ENCODE measurements around the gene TP73. TPM values are rescaled to one million over a fixed set of nuclear protein-coding genes. Genes with fewer than 3 reads are reported as not detected.
A peak's percentile ranks its signal among the peaks of the same experiment; 100 is the strongest.

TP73 gene
- total and polyA plus RNA-seq, 2 donors from 2014 or later = 0.54 TPM; not detected in 1

- Histone ChIP-seq H3K9me3 (ENCODE audit: control insufficient read depth in 2 of 3, insufficient read depth in 1 of 3, low read length in 3 of 3) (no peaks in the 10 kb centered on the region), H3K4me1 (ENCODE audit: control insufficient read depth in 2 of 3, insufficient read depth in 2 of 3, low read depth in 1 of 3, low read length in 3 of 3) (peaks cover 0 to 26% (median 16%) of the 10 kb centered on the region in 3 donors), H3K4me3 (ENCODE audit: low read length in 3 of 3) (peak within 1 kb of the TSS; percentile 68 to 87 (median 71)), H3K27me3 (ENCODE audit: control insufficient read depth, insufficient read depth, low read length) (no peaks in the 10 kb centered on the region), H3K27ac (ENCODE audit: low read depth in 2 of 2, low read length in 2 of 2) (peak within 1 kb of the TSS; percentile 8 to 43), H3K36me3 (ENCODE audit: control insufficient read depth in 2 of 3, insufficient read depth in 3 of 3, low read length in 3 of 3) (peaks cover 3 to 22% (median 4%) of the 10 kb centered on the region in 3 donors), H3K9ac (ENCODE audit: low read length in 3 of 3) (peak within 1 kb of the TSS; percentile 55 to 62 (median 57))
- TF ChIP-seq CTCF (IDR thresholded peaks at IDR 0.05; ENCODE audit: borderline replicate concordance, extremely low read depth, insufficient read depth) = no peak
- DNase-seq (peak; percentile 98 to 99 (median 99)), FAIRE-seq (no peak)
- intact Hi-C loops (cut with DNase I) = no loop called here
Measured at GRCh38 chr1:3624200-3625136, 27.8 kb upstream of the TP73 start, which contains the start of gene TPRG1L. Gene TPRG1L (plus strand): TSS chr1:3625015. CDS start chr1:3625073, 58 bp downstream.

GRCh38 chr1:3625151-3625907 lies 27.0 kb upstream of the TP73 start:
- H3K27me3 ChIP-seq (ENCODE audit: control insufficient read depth, insufficient read depth, low read length) = no peaks in the 10 kb centered on the region
- peaks cover 0 to 26% (median 16%) of the 10 kb centered on the region in 3 donors for H3K4me1 ChIP-seq (ENCODE audit: control insufficient read depth in 2 of 3, insufficient read depth in 2 of 3, low read depth in 1 of 3, low read length in 3 of 3)
- H3K9me3 ChIP-seq (ENCODE audit: control insufficient read depth in 2 of 3, insufficient read depth in 1 of 3, low read length in 3 of 3) = no peaks in the 10 kb centered on the region
- peaks cover 4 to 25% (median 7%) of the 10 kb centered on the region in 3 donors for H3K36me3 ChIP-seq (ENCODE audit: control insufficient read depth in 2 of 3, insufficient read depth in 3 of 3, low read length in 3 of 3)
- DNase-seq (peak; percentile 53 to 82 (median 67)), FAIRE-seq (no peak)
- peak overlapping the region in 2 of 3 donors; percentile 20 to 55 for H3K9ac ChIP-seq (ENCODE audit: low read length in 3 of 3)
- intact Hi-C loops (cut with DNase I) = no loop called here
- peak overlapping the region in 1 of 2 donors; percentile 11 for H3K27ac ChIP-seq (ENCODE audit: low read depth in 2 of 2, low read length in 2 of 2)
- peak overlapping the region; percentile 36 to 72 (median 47) for H3K4me3 ChIP-seq (ENCODE audit: low read length in 3 of 3)
- TF ChIP-seq CTCF (IDR thresholded peaks at IDR 0.05; ENCODE audit: borderline replicate concordance, extremely low read depth, insufficient read depth) = no peak

- Histone ChIP-seq H3K9ac (ENCODE audit: low read length in 3 of 3) (peak overlapping the region in 1 of 3 donors; percentile 55), H3K4me3 (ENCODE audit: low read length in 3 of 3) (peak overlapping the region in 2 of 3 donors; percentile 47 to 72), H3K4me1 (ENCODE audit: control insufficient read depth in 2 of 3, insufficient read depth in 2 of 3, low read depth in 1 of 3, low read length in 3 of 3) (peaks cover 0 to 23% (median 16%) of the 10 kb centered on the region in 3 donors), H3K27ac (ENCODE audit: low read depth in 2 of 2, low read length in 2 of 2) (no peak overlapping the region), H3K27me3 (ENCODE audit: control insufficient read depth, insufficient read depth, low read length) (no peaks in the 10 kb centered on the region), H3K9me3 (ENCODE audit: control insufficient read depth in 2 of 3, insufficient read depth in 1 of 3, low read length in 3 of 3) (no peaks in the 10 kb centered on the region), H3K36me3 (ENCODE audit: control insufficient read depth in 2 of 3, insufficient read depth in 3 of 3, low read length in 3 of 3) (peaks cover 4 to 25% (median 9%) of the 10 kb centered on the region in 3 donors)
- FAIRE-seq = no peak
- no peak for TF ChIP-seq CTCF (IDR thresholded peaks at IDR 0.05; ENCODE audit: borderline replicate concordance, extremely low read depth, insufficient read depth)
- no peak for DNase-seq
- intact Hi-C loops (cut with DNase I) = no loop called here
Measured at GRCh38 chr1:3626025-3626424, 26.3 kb upstream of the TP73 start.

Data from kidney (tissue), 14 donors.